ENCODE measurements around the gene OVOL2.

GRCh38 chr20:18072532-18072931, 14.8 kb upstream of the OVOL2 start:
- no peak for TF ChIP-seq CTCF (IDR thresholded peaks at IDR 0.05)
- TF ChIP-seq EZH2 (IDR thresholded peaks at IDR 0.05; ENCODE audit: borderline replicate concordance, insufficient read depth, low read depth, low read length, poor library complexity, severe bottlenecking), result no peak
